H9 (cell line): ENCODE data around the gene NBL1. TPM values are rescaled to one million over a fixed set of nuclear protein-coding genes. Genes with fewer than 3 reads are reported as not detected.

Experiments
- DNase-seq: peaks from one replicate; pipeline ENCODE4 v3.0.0-alpha.2; 2017
- H2AFZ ChIP-seq: one replicate; pipeline ENCODE4 v1.6.1; 2013; ENCODE audit warnings: mild to moderate bottlenecking, low read length, control low read depth, moderate library complexity
- H2AK5ac ChIP-seq: 2 replicates; pipeline ENCODE4 v1.6.1; 2013; ENCODE audit warnings: low read length, control low read depth, mixed read lengths; ENCODE audit not compliant: insufficient read length
- H2BK120ac ChIP-seq: one replicate; pipeline ENCODE4 v1.6.1; 2013; ENCODE audit warnings: low read depth, mild to moderate bottlenecking, low read length, control low read depth, inconsistent platforms; ENCODE audit not compliant: poor library complexity, severe bottlenecking
- H2BK12ac ChIP-seq: 2 replicates; pipeline ENCODE4 v1.6.1; 2013; ENCODE audit warnings: low read length, control low read depth, mixed read lengths, low read depth; ENCODE audit not compliant: insufficient read length
- H2BK15ac ChIP-seq: 2 replicates; pipeline ENCODE4 v1.6.1; 2013; ENCODE audit warnings: low read depth, low read length, control low read depth
- H2BK20ac ChIP-seq: one replicate; pipeline ENCODE4 v1.6.1; 2013; ENCODE audit warnings: low read depth, mild to moderate bottlenecking, low read length, control low read depth, inconsistent platforms; ENCODE audit not compliant: poor library complexity, severe bottlenecking
- H2BK5ac ChIP-seq: 2 replicates; pipeline ENCODE4 v1.6.1; 2013; ENCODE audit warnings: low read length, control low read depth, mixed read lengths; ENCODE audit not compliant: insufficient read length
- H3K14ac ChIP-seq: 2 replicates; pipeline ENCODE4 v1.6.1; 2013; ENCODE audit warnings: low read length, control low read depth; ENCODE audit not compliant: insufficient read depth
- H3K18ac ChIP-seq: 2 replicates; pipeline ENCODE4 v1.6.1; 2013; ENCODE audit warnings: low read depth, mild to moderate bottlenecking, mixed read lengths, low read length, control low read depth; ENCODE audit not compliant: insufficient read length
- H3K23ac ChIP-seq: 2 replicates; pipeline ENCODE4 v1.6.1; 2013; ENCODE audit warnings: low read length, control low read depth, mixed read lengths, low read depth; ENCODE audit not compliant: insufficient read length
- H3K23me2 ChIP-seq: 2 replicates; pipeline ENCODE4 v1.6.1; 2013; ENCODE audit warnings: low read depth, mild to moderate bottlenecking, mixed read lengths, low read length, control low read depth; ENCODE audit not compliant: insufficient read length, poor library complexity, severe bottlenecking
- H3K27ac ChIP-seq: 2 replicates; pipeline ENCODE4 v1.5.1; 2013; ENCODE audit warnings: low read length, control low read depth, mixed read lengths, low read depth; ENCODE audit not compliant: insufficient read length
- H3K27me3 ChIP-seq: 2 replicates; pipeline ENCODE4 v1.6.1; 2013; ENCODE audit warnings: low read length, control low read depth, inconsistent platforms; ENCODE audit not compliant: insufficient read depth
- H3K4ac ChIP-seq: 2 replicates; pipeline ENCODE4 v1.6.1; 2013; ENCODE audit warnings: low read depth, mild to moderate bottlenecking, control low read depth, inconsistent platforms, low read length, moderate library complexity
- H3K4me1 ChIP-seq: 2 replicates; pipeline ENCODE4 v1.6.1; 2013; ENCODE audit warnings: low read length, control low read depth, inconsistent platforms; ENCODE audit not compliant: insufficient read depth
- H3K4me2 ChIP-seq: 2 replicates; pipeline ENCODE4 v1.6.1; 2013; ENCODE audit warnings: low read length, control low read depth, mixed read lengths; ENCODE audit not compliant: insufficient read length, insufficient read depth
- H3K56ac ChIP-seq: 2 replicates; pipeline ENCODE4 v1.6.1; 2013; ENCODE audit warnings: low read depth, mild to moderate bottlenecking, mixed read lengths, low read length, control low read depth; ENCODE audit not compliant: insufficient read length
- H3K79me1 ChIP-seq: 2 replicates; pipeline ENCODE4 v1.6.1; 2013; ENCODE audit warnings: low read depth, mild to moderate bottlenecking, moderate library complexity, low read length, control low read depth, inconsistent platforms; ENCODE audit not compliant: insufficient read depth, poor library complexity, severe bottlenecking
- H3K79me2 ChIP-seq: 2 replicates; pipeline ENCODE4 v1.6.1; 2013; ENCODE audit warnings: low read length, control low read depth, inconsistent platforms; ENCODE audit not compliant: insufficient read depth
- H3K9ac ChIP-seq: 2 replicates; pipeline ENCODE4 v1.6.1; 2013; ENCODE audit warnings: low read length, control low read depth, mixed read lengths; ENCODE audit not compliant: insufficient read length; ENCODE audit errors: extremely low read depth
- H3K9me3 ChIP-seq: one replicate; pipeline ENCODE4 v1.6.1; 2013; ENCODE audit warnings: low read depth, low read length, inconsistent platforms; ENCODE audit not compliant: control insufficient read depth
- H3T11ph ChIP-seq: one replicate; pipeline ENCODE4 v1.6.1; 2013; ENCODE audit warnings: mild to moderate bottlenecking, low read length, control low read depth, inconsistent platforms
- H4K20me1 ChIP-seq: one replicate; pipeline ENCODE4 v1.6.1; 2013; ENCODE audit not compliant: control insufficient read depth, insufficient read length, insufficient read depth
- H4K5ac ChIP-seq: 2 replicates; pipeline ENCODE4 v1.6.1; 2013; ENCODE audit warnings: low read depth, mild to moderate bottlenecking, mixed read lengths, low read length, control low read depth; ENCODE audit not compliant: insufficient read length
- H4K8ac ChIP-seq: replicated peaks from 2 replicates; pipeline ENCODE4 v1.6.1; 2013; ENCODE audit warnings: low read length, control low read depth, mixed read lengths, low read depth; ENCODE audit not compliant: insufficient read length
- H4K91ac ChIP-seq: 2 replicates; pipeline ENCODE4 v1.6.1; 2013; ENCODE audit warnings: low read depth, mild to moderate bottlenecking, moderate library complexity, mixed read lengths, low read length, control low read depth; ENCODE audit not compliant: insufficient read length
- H3K27ac Mint-ChIP-seq, 3 experiments: 2 replicates in 2 of 3; 3 replicates in 1 of 3; pipeline ENCODE4 v1.8.0; 2020 to 2021; ENCODE audit warnings: mixed read lengths in 3 of 3, mild to moderate bottlenecking in 1 of 3, moderate library complexity in 1 of 3
- H3K27me3 Mint-ChIP-seq: 2 replicates; pipeline ENCODE4 v1.8.0; 2021; ENCODE audit warnings: low read depth, mild to moderate bottlenecking, moderate library complexity, mixed read lengths
- H3K36me3 Mint-ChIP-seq, 3 experiments: 2 replicates in 2 of 3; 3 replicates in 1 of 3; pipeline ENCODE4 v1.8.0; 2020 to 2021; ENCODE audit warnings: low read depth in 3 of 3, mixed read lengths in 3 of 3; ENCODE audit not compliant: insufficient read depth in 1 of 3
- H3K4me1 Mint-ChIP-seq, 2 experiments: 2 replicates each; pipeline ENCODE4 v1.8.0; 2020; ENCODE audit warnings: mixed read lengths in 2 of 2
- H3K4me3 Mint-ChIP-seq, 2 experiments: 2 replicates in 1 of 2; 3 replicates in 1 of 2; pipeline ENCODE4 v1.8.0; 2020 to 2021; ENCODE audit warnings: mild to moderate bottlenecking in 2 of 2, mixed read lengths in 2 of 2, moderate library complexity in 1 of 2
- H3K9me3 Mint-ChIP-seq, 2 experiments: 2 replicates in 1 of 2; 3 replicates in 1 of 2; pipeline ENCODE4 v1.8.0; 2020; ENCODE audit warnings: mild to moderate bottlenecking in 2 of 2, mixed read lengths in 2 of 2, moderate library complexity in 1 of 2
- CTCF ChIP-seq: fragments of 200-600 bp; sonication (generic); conservative IDR thresholded peaks from 3 replicates; pipeline ENCODE4 v1.8.0; 2021; ENCODE audit warnings: antibody characterized with exemption, mild to moderate bottlenecking
- WGBS: extraction: QIAGEN DNeasy Blood & Tissue Kit; methylation state at CpG from one replicate; pipeline ENCODE4 v1.1.7; 2013; ENCODE audit warnings: missing lambda C conversion rate, low lambda C conversion rate, mixed read lengths; ENCODE audit not compliant: insufficient read length; ENCODE audit errors: extremely low coverage; 5-methylcytosine and 5-hydroxymethylcytosine counted together
- total RNA-seq: library from RNA; stranded (reverse); gene quantifications from 2 replicates; pipeline ENCODE4 v1.2.1, GENCODE V29; 2021

The NBL1 gene
- total RNA-seq, 1 experiment from 2014 or later: 6.4 TPM

- no peaks in the 10 kb centered on the region for H3K4me1 Mint-ChIP-seq
Measured at GRCh38 chr1:19608232-19608631, 35.9 kb upstream of the NBL1 start.

More at GRCh38 chr1:19608232-19608631, 35.9 kb upstream of the NBL1 start:
- Mint-ChIP-seq H3K27ac (no peak overlapping the region), H3K9me3 (no peaks in the 10 kb centered on the region), H3K27me3 (no peaks in the 10 kb centered on the region), H3K4me3 (no peak overlapping the region), H3K36me3 (peaks cover 1 to 6% (median 2%) of the 10 kb centered on the region in 3 experiments; a peak in 4 of 7 replicates)
- H3K79me2 ChIP-seq: peaks cover 11% of the 10 kb centered on the region; the same call in 1 of the 2 replicates
- no peak for TF ChIP-seq CTCF
- H3K18ac ChIP-seq: no peak overlapping the region
- H4K8ac ChIP-seq: no peak overlapping the region
- no peak overlapping the region for H3K4ac ChIP-seq
- no peak for DNase-seq
- H3K27ac ChIP-seq: no peak overlapping the region
- no peak overlapping the region for H2AFZ ChIP-seq
- no peak overlapping the region for H2BK120ac ChIP-seq
- H3K4me2 ChIP-seq: no peak overlapping the region
- no peak overlapping the region for H4K5ac ChIP-seq
- H3K56ac ChIP-seq: no peak overlapping the region
- no peaks in the 10 kb centered on the region for H3K9me3 ChIP-seq
- no peaks in the 10 kb centered on the region for H3K23me2 ChIP-seq
- H3K27me3 ChIP-seq: no peaks in the 10 kb centered on the region
- no CpG with 5 or more reads among the region's 12 CpGs for WGBS
- H3K9ac ChIP-seq: no peak overlapping the region
- H2AK5ac ChIP-seq: no peak overlapping the region
- H3K23ac ChIP-seq: no peak overlapping the region
- H2BK15ac ChIP-seq: no peak overlapping the region
- H3K79me1 ChIP-seq: peaks cover 5% of the 10 kb centered on the region
- H2BK5ac ChIP-seq: no peak overlapping the region
- no peak overlapping the region for H2BK20ac ChIP-seq
- no peak overlapping the region for H3K14ac ChIP-seq
- peaks cover 2% of the 10 kb centered on the region for H4K20me1 ChIP-seq
- no peak overlapping the region for H3T11ph ChIP-seq
- no peak overlapping the region for H4K91ac ChIP-seq
- H2BK12ac ChIP-seq: no peak overlapping the region
- no peaks in the 10 kb centered on the region for H3K4me1 ChIP-seq
